Panc1 (cell line): ENCODE results near the gene IKZF3.

Experiments used
- CTCF ChIP-seq: fragments of 450-650 bp; IDR thresholded peaks from 2 replicates; pipeline ENCODE4 v1.5.1; 2017; ENCODE audit warnings: mild to moderate bottlenecking
- REST ChIP-seq, 2 experiments: IDR thresholded peaks; 2 replicates each; pipeline ENCODE4 v1.6.1; 2011 to 2012; ENCODE audit warnings: low read depth in 2 of 2, control low read depth in 1 of 2, low read length in 1 of 2, mild to moderate bottlenecking in 1 of 2, moderate library complexity in 1 of 2; ENCODE audit not compliant: insufficient read depth in 1 of 2

- TF ChIP-seq CTCF (no peak), REST (IDR thresholded peaks at IDR 0.05; ENCODE audit: insufficient read depth in 1 of 2, low read depth in 2 of 2, low read length in 1 of 2) (no peak)
These were observed 40.6 kb downstream of the IKZF3 start for GRCh38 chr17:39823407-39824054.
